ENCODE measurements around the gene CCT2. TPM values are rescaled to one million over a fixed set of nuclear protein-coding genes. Genes with fewer than 3 reads are reported as not detected.

Gene CCT2
- total and polyA plus RNA-seq, 10 of the 15 experiments (the other 5 are each of a cell fraction or from before 2014, with no cell fraction given): 242 to 418 (median 348) TPM

GRCh38 chr12:69610126-69610525 is 24.9 kb downstream of the CCT2 start:
- ChIA-PET CTCF (interaction anchor here (1.0 to 1.3 kb wide), 3 partner anchors 29 to 252 kb away, joined by 3 to 5 read pairs (median 4); no protein-coding TSS in a partner anchor), POLR2A (interaction anchor here (0.5 kb wide), 1 partner anchor 684 kb away, joined by 6 read pairs; no protein-coding TSS in a partner anchor), RAD21 (ENCODE audit: unreplicated experiment) (no interaction called here), SMC1A (ENCODE audit: uncharacterized antibody, unreplicated experiment) (no interaction called here)
- Histone ChIP-seq H3K9ac (ENCODE audit: control insufficient read depth, insufficient read depth, low read length) (no peak overlapping the region), H3K4me2 (ENCODE audit: control insufficient read depth, insufficient read depth) (no peak overlapping the region), H3K4me3 (no peak overlapping the region), H4K20me1 (ENCODE audit: control insufficient read depth, insufficient read depth) (no peaks in the 10 kb centered on the region), H3K27ac (ENCODE audit: control insufficient read depth, insufficient read depth) (no peak overlapping the region), H3K4me1 (ENCODE audit: control insufficient read depth, insufficient read depth, low read length) (no peaks in the 10 kb centered on the region), H3K79me2 (ENCODE audit: control insufficient read depth, insufficient read depth, low read length) (no peaks in the 10 kb centered on the region), H2AFZ (ENCODE audit: control insufficient read depth, low read depth, low read length) (no peak overlapping the region), H3K36me3 (ENCODE audit: control insufficient read depth in 2 of 2, insufficient read depth in 2 of 2, low read length in 1 of 2) (no peaks in the 10 kb centered on the region), H3K9me3 (replicated peaks; ENCODE audit: control insufficient read depth, insufficient read depth, low read length) (no peaks in the 10 kb centered on the region), H3K27me3 (replicated peaks in 1 of 2; ENCODE audit: control insufficient read depth in 2 of 2, insufficient read depth in 2 of 2, low read length in 1 of 2) (no peaks in the 10 kb centered on the region; a peak in 1 of 4 replicates)
- TF ChIP-seq ZNF384 (IDR thresholded peaks at IDR 0.05; ENCODE audit: borderline replicate concordance, low read depth, low read length): no peak
- TF ChIP-seq REST (IDR thresholded peaks at IDR 0.05; ENCODE audit: low read depth, low read length): no peak
- TF ChIP-seq EZH2 (IDR thresholded peaks at IDR 0.05; ENCODE audit: borderline replicate concordance, control insufficient read depth, low read depth, low read length): no peak
- TF ChIP-seq POLR2AphosphoS2 (IDR thresholded peaks at IDR 0.05; ENCODE audit: low read depth, low read length): no peak
- no peak for TF ChIP-seq SIN3A (IDR thresholded peaks at IDR 0.05; ENCODE audit: low read depth, low read length)
- TF ChIP-seq, protein P1, sequence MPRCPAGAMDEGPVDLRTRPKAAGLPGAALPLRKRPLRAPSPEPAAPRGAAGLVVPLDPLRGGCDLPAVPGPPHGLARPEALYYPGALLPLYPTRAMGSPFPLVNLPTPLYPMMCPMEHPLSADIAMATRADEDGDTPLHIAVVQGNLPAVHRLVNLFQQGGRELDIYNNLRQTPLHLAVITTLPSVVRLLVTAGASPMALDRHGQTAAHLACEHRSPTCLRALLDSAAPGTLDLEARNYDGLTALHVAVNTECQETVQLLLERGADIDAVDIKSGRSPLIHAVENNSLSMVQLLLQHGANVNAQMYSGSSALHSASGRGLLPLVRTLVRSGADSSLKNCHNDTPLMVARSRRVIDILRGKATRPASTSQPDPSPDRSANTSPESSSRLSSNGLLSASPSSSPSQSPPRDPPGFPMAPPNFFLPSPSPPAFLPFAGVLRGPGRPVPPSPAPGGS (IDR thresholded peaks at IDR 0.05; ENCODE audit: borderline replicate concordance, insufficient read depth, low read depth, low read length, poor library complexity, severe bottlenecking): no peak
- TF ChIP-seq ZBTB33 (IDR thresholded peaks at IDR 0.05): no peak
- TF ChIP-seq BMI1 (IDR thresholded peaks at IDR 0.05; ENCODE audit: borderline replicate concordance): no peak
- no peak for TF ChIP-seq NR2C2 (IDR thresholded peaks at IDR 0.05; ENCODE audit: borderline replicate concordance, control insufficient read depth, insufficient read length, low read depth)
- TF ChIP-seq ZNF207 (IDR thresholded peaks at IDR 0.05; ENCODE audit: borderline replicate concordance): no peak
- no peak for TF ChIP-seq SPI1 (IDR thresholded peaks at IDR 0.05; ENCODE audit: borderline replicate concordance, insufficient read depth, low read depth, low read length)
- no peak for TF ChIP-seq SRF (IDR thresholded peaks at IDR 0.05; ENCODE audit: low read depth in 2 of 2, low read length in 2 of 2)
- no peak for TF ChIP-seq ESRRA (IDR thresholded peaks at IDR 0.05; ENCODE audit: low read length)
- ATAC-seq (no peak), DNase-seq (ENCODE audit: low read depth, low spot score) (no peak), FAIRE-seq (no peak)
- in situ Hi-C loops (cut with MboI) (no loop called here), intact Hi-C loops (cut with micrococcal nuclease; ENCODE audit: unreplicated experiment) (no loop called here)
- no TSS peak for BruUV-seq (replicated peaks)
- 81% methylated on average over 15 of the region's 15 CpGs for WGBS (ENCODE audit: insufficient coverage, insufficient replicate concordance, low lambda C conversion rate, missing lambda C conversion rate)
